K562 treated with DMSO at 1 percent for 12 hours (cell line): ENCODE measurements around the gene SIRT4. TPM values are rescaled to one million over a fixed set of nuclear protein-coding genes. Genes with fewer than 3 reads are reported as not detected.

Experiments used
- total RNA-seq: library from RNA; unstranded; fragments of 300-600 nt; gene quantifications from 2 replicates; pipeline ENCODE4 v1.2.3, GENCODE V29; 2022; ENCODE audit not compliant: insufficient read depth

The SIRT4 gene, protein sequence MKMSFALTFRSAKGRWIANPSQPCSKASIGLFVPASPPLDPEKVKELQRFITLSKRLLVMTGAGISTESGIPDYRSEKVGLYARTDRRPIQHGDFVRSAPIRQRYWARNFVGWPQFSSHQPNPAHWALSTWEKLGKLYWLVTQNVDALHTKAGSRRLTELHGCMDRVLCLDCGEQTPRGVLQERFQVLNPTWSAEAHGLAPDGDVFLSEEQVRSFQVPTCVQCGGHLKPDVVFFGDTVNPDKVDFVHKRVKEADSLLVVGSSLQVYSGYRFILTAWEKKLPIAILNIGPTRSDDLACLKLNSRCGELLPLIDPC
- total RNA-seq = 5.9 and 7.8 TPM in 2 replicates

DNA sequence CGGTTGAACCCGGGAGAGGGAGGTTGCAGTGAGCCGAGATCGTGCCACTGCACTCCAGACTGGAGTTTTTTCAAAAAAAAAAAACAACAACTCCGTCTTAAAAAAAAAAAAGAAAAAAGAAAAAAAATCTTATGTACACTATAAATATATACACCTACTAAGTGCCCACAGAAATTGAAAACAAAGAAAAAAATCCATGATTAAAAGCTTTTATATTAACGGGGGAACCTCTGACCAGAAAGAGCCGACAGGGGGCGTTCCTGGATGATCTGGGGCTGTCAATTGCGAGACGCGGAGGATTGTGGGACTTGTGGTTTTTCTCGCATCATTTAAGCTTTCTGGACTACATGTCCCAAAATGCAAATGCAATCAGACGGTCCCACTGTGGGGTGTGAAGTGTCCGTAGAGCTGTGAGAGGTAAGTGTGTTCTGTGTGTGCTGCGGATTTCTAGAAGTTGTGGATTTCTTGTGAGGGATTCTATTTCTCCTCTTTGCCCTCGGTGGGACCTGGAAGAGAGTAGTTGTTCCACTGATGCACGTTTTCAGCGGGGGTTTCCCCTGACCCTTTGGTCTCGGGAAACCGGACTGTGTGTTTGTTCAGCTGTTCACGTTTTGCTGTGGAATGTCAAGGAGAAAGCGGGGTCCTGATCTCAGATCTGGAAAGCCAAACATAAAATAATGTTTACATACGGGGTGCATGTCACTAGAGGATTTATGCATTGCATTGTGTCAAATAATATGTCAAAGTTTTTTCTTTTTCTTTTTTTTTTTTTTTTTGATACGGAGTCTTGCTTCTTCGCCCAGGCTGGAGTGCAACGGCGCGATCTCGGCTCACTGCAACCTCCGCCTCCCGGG lies at the start of gene SIRT4:
SIRT4 (plus strand) TSS at position 360 of the 854 bp plus-strand sequence. CDS start 1,241 bp downstream, outside the sequence.

DNA sequence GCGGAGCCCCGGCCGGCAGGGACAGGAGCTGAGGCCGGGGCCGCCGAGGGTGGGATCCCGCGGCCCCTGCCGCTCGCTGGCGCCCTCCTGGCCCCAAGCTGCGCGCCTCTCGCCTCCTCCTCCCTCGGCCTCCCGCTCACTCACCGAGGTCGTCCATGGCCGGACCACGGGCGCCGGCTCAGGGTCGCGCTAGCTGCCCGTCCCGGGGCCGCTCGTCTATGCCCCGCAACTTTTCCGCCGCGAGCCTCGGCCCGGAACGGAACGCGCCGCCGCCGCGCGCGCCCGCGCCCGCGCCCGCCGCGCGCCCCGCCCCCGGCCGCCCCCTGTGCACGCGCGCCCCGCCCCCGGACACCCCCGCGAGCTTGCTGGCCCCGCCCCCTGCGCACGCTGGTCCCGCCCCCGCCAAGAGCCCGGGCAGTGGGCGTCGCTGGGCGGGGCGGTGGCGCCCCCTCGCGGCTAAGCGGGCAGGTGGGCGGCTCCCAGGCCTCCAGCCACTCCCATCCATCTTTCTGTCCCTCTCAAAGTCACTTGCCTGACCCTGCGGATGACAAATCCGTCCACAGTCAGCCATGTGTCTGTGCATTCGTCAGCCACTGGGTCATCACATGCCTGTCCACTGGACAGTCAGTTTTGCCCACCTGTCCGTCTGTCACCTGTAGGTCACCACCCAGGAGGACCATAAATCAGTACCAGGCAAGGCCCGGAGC lies 36.5 kb upstream of the SIRT4 start, which contains the start of gene PXN:
PXN (minus strand) TSS at position 258 of the 707 bp plus-strand sequence; CDS start at position 157, 101 bp downstream.

DNA sequence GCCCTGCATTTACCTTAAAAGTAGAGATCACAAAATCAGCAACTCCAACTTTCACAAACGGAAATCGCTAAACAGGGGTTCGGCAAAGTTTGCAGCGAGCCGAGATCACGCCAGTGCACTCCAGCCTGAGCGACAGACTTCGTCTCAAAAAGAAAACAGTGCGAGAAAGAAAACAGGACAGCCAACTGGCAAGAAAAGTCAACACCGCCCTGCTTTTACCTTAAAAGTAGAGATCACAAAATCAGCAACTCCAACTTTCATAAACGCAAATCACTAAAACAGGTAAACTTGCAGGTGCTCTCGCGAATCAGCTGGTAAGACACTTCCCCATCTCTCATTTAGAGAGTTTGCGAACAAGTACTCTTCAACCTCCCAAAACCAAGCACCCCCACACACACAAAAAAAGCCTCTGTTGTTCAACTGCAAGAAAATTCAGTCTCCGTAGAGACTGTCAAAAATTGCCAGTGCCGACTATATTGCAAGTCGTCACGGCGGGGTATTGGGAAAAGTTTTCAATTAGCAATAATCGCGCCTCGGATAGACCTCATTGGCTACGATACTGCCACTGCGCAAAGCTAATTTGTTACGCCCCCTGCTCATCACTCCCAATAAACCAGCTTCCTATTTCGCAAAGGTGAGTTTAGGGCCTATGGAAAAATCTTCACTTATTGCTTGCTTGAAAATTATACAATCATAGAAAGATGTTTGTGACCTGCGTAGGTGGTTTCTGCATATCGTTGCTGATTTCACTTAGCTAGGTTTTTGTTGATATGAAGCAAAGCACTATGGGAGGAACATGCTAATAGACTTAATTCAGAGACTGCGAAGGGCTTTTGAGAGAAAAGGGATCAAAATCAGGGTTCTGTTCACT lies 9.2 kb upstream of the SIRT4 start, which contains the start of gene RNU4-1:
RNU4-1 (minus strand) TSS at position 577 of the 871 bp plus-strand sequence.

DNA sequence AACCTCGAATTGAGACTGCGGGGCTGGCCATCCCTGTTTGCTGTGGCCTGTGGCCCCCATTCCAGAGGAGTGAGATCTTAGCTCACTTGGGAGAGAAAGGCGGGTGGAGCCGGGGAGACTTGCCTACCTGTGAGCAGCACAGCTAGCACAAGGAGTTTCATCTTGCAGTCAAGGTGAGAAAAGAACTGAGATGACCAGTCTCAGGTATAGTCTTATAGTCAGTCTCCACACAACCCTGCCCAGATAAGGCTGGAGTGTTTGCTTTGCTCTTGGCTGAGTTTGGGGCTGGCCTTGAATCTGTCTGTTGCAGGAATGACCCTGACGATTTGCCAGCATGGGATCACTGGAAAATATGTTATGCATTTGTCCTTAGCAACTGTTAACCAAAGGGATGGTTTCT lies 25.5 kb downstream of the SIRT4 start, which contains the start of gene PLA2G1B:
PLA2G1B (minus strand) TSS at position 187 of the 400 bp plus-strand sequence; CDS start at position 161, 26 bp downstream.

Other genes starting within 250 kb of the SIRT4 start
- gene RAB35, start 185.6 kb upstream of the SIRT4 start, total RNA-seq = 34.9 and 57.5 TPM in 2 replicates
- 18.3 and 78.5 TPM in 2 replicates for gene GCN1, start 107.6 kb upstream of the SIRT4 start, total RNA-seq
- gene RPLP0, start 101.2 kb upstream of the SIRT4 start, total RNA-seq = 7,895 and 10,585 TPM in 2 replicates
- 50.5 and 107 TPM in 2 replicates for gene PXN, start 36.6 kb upstream of the SIRT4 start, total RNA-seq
- not detected in 2 replicates for gene RNU4-2, start 10.4 kb upstream of the SIRT4 start, total RNA-seq
- not detected in 2 replicates for gene RNU4-1, start 9.1 kb upstream of the SIRT4 start, total RNA-seq
- not detected in 2 replicates for gene PLA2G1B, start 25.5 kb downstream of the SIRT4 start, total RNA-seq
- gene MSI1, start 66.8 kb downstream of the SIRT4 start, total RNA-seq = not detected in 2 replicates
- gene COX6A1, start 135.8 kb downstream of the SIRT4 start, total RNA-seq = 703 and 1,042 TPM in 2 replicates
- gene TRIAP1, start 144.1 kb downstream of the SIRT4 start, total RNA-seq = 24.7 and 30.4 TPM in 2 replicates
- gene GATC, start 144.1 kb downstream of the SIRT4 start, total RNA-seq = 8.3 and 17.4 TPM in 2 replicates
- gene SRSF9, start 167.4 kb downstream of the SIRT4 start, total RNA-seq = 200 and 213 TPM in 2 replicates
- gene DYNLL1, start 193.8 kb downstream of the SIRT4 start, total RNA-seq = 529 and 566 TPM in 2 replicates
- 32.7 and 34.1 TPM in 2 replicates for gene COQ5, start 226.8 kb downstream of the SIRT4 start, total RNA-seq
- gene RNF10, start 232.0 kb downstream of the SIRT4 start, total RNA-seq = 110 and 186 TPM in 2 replicates